Ovary (tissue), 3 donors: ENCODE results near the gene ABTB2.

ENCODE experiments used
- EP300 ChIP-seq: sonication (generic); formaldehyde crosslinking; IDR thresholded peaks from one replicate; pipeline ENCODE4 v1.6.1; 2017; ENCODE audit warnings: antibody characterized with exemption
- POLR2A ChIP-seq: fragments of 450-650 bp; IDR thresholded peaks from one replicate; pipeline ENCODE4 v1.6.1; 2017; ENCODE audit warnings: antibody characterized with exemption, mild to moderate bottlenecking, moderate library complexity
- TF ChIP-seq, protein P1 (sequence below), 3 donors: fragments of 450-650 bp in 2 of 3; fragments of 200-600 bp in 1 of 3; IDR thresholded peaks; one replicate each; pipeline versions ENCODE4 v1.5.1 to v1.8.0; 2016 to 2022; ENCODE audit warnings: antibody characterized with exemption in 3 of 3, mild to moderate bottlenecking in 1 of 3
- donor health status: DM: no; HTN: no; CAD: no.

DNA sequence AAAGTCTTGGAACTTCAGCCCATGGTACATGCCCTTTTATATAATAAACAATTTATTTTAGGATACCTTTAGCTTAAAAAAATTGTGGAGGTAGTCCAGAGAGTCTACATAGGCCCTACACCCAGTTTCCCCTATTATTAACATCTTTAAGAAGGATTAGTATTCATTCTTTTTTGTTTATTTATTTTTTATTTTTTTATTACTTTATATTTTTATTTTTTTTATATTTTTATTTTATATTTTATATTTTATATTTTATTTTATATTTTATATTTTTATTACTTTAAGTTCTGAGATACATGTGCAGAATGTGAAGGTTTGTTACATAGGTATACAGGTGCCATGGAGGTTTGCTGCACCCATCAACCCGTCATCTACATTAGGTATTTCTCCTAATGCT lies 15.9 kb upstream of the ABTB2 start:
- TF ChIP-seq, protein P1, sequence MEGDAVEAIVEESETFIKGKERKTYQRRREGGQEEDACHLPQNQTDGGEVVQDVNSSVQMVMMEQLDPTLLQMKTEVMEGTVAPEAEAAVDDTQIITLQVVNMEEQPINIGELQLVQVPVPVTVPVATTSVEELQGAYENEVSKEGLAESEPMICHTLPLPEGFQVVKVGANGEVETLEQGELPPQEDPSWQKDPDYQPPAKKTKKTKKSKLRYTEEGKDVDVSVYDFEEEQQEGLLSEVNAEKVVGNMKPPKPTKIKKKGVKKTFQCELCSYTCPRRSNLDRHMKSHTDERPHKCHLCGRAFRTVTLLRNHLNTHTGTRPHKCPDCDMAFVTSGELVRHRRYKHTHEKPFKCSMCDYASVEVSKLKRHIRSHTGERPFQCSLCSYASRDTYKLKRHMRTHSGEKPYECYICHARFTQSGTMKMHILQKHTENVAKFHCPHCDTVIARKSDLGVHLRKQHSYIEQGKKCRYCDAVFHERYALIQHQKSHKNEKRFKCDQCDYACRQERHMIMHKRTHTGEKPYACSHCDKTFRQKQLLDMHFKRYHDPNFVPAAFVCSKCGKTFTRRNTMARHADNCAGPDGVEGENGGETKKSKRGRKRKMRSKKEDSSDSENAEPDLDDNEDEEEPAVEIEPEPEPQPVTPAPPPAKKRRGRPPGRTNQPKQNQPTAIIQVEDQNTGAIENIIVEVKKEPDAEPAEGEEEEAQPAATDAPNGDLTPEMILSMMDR (IDR thresholded peaks at IDR 0.05), result no peak
- TF ChIP-seq POLR2A (no peak), EP300 (no peak)
